IMR-90 (cell line): ENCODE measurements around the gene F5. TPM values are rescaled to one million over a fixed set of nuclear protein-coding genes. Genes with fewer than 3 reads are reported as not detected.

Experiments used
- ATAC-seq: fragments of 200-7000 bp; cut with Tn5 transposase; 2 replicates; pipeline ENCODE4 v1.9.1; 2020; ENCODE audit warnings: low read depth, mild to moderate bottlenecking, moderate library complexity
- BruUV-seq: library from RNA; stranded (reverse); fragments of 400-500 nt; replicated peaks from 2 replicates; lab custom pipeline; 2021; lab: Mats Ljungman, UMichigan
- CTCF ChIA-PET: fragments of 300-600 bp; formaldehyde crosslinking; extraction: SDS; loops from one replicate; lab custom pipeline; 2021; ENCODE audit warnings: antibody characterized with exemption; lab: Yijun Ruan, JAX
- POLR2A ChIA-PET: fragments of 300-600 bp; sonication (Branson Sonifier 250); formaldehyde crosslinking; loops from one replicate; lab custom pipeline; 2022; ENCODE audit warnings: antibody characterized with exemption; ENCODE audit not compliant: unreplicated experiment; lab: Charles Lee
- DNase-seq: peaks from one replicate; pipeline ENCODE4 v3.0.0; 2013
- H2AFZ ChIP-seq: replicated peaks from 2 replicates; pipeline ENCODE3; 2013; ENCODE audit warnings: low read length, mild to moderate bottlenecking; ENCODE audit not compliant: poor library complexity
- H2AK5ac ChIP-seq: 2 replicates; pipeline ENCODE4 v1.6.1; 2013; ENCODE audit warnings: low read depth, low read length, inconsistent platforms
- H2AK9ac ChIP-seq: replicated peaks from 2 replicates; pipeline ENCODE3; 2013; ENCODE audit warnings: mild to moderate bottlenecking, low read depth, low read length, moderate library complexity; ENCODE audit not compliant: poor library complexity
- H2BK120ac ChIP-seq: 2 replicates; pipeline ENCODE4 v1.6.1; 2013; ENCODE audit warnings: low read depth, low read length, inconsistent platforms
- H2BK15ac ChIP-seq: 3 replicates; pipeline ENCODE4 v1.6.1; 2013; ENCODE audit warnings: low read depth, low read length, inconsistent platforms
- H2BK20ac ChIP-seq: 2 replicates; pipeline ENCODE4 v1.6.1; 2013; ENCODE audit warnings: low read depth, mild to moderate bottlenecking, inconsistent platforms, low read length, moderate library complexity
- H2BK5ac ChIP-seq: 2 replicates; pipeline ENCODE4 v1.6.1; 2013; ENCODE audit warnings: mild to moderate bottlenecking, low read depth, low read length, inconsistent platforms; ENCODE audit not compliant: poor library complexity, severe bottlenecking
- H3K14ac ChIP-seq: replicated peaks from 2 replicates; pipeline ENCODE4 v1.6.1; 2013; ENCODE audit warnings: low read depth, low read length, inconsistent platforms
- H3K18ac ChIP-seq: 2 replicates; pipeline ENCODE4 v1.6.1; 2013; ENCODE audit warnings: low read depth, low read length, control low read depth
- H3K23ac ChIP-seq: 2 replicates; pipeline ENCODE4 v1.6.1; 2013; ENCODE audit warnings: low read depth, low read length, inconsistent platforms
- H3K27ac ChIP-seq: 2 replicates; pipeline ENCODE4 v1.5.1; 2013; ENCODE audit warnings: mild to moderate bottlenecking, control low read depth, low read length; ENCODE audit not compliant: insufficient read depth
- H3K27me3 ChIP-seq: 2 replicates; pipeline ENCODE4 v1.6.1; 2013; ENCODE audit warnings: low read length; ENCODE audit not compliant: control insufficient read depth, insufficient read depth
- H3K36me3 ChIP-seq: 2 replicates; pipeline ENCODE4 v1.6.1; 2013; ENCODE audit warnings: low read length, mixed read lengths; ENCODE audit not compliant: control insufficient read depth, insufficient read depth
- H3K4ac ChIP-seq: 2 replicates; pipeline ENCODE4 v1.6.1; 2013; ENCODE audit warnings: low read depth, low read length, inconsistent platforms
- H3K4me1 ChIP-seq: 2 replicates; pipeline ENCODE4 v1.6.1; 2013; ENCODE audit warnings: low read length, mixed read lengths; ENCODE audit not compliant: control insufficient read depth, insufficient read depth
- H3K4me2 ChIP-seq: 2 replicates; pipeline ENCODE4 v1.6.1; 2013; ENCODE audit warnings: low read depth, mild to moderate bottlenecking, control low read depth, low read length, moderate library complexity
- H3K4me3 ChIP-seq: 2 replicates; pipeline ENCODE4 v1.5.1; 2013; ENCODE audit warnings: low read depth, mild to moderate bottlenecking, control low read depth, low read length, moderate library complexity; ENCODE audit not compliant: insufficient read depth
- H3K56ac ChIP-seq: 2 replicates; pipeline ENCODE4 v1.6.1; 2013; ENCODE audit warnings: low read length, inconsistent platforms; ENCODE audit not compliant: insufficient read depth; ENCODE audit errors: extremely low read depth
- H3K79me1 ChIP-seq, 2 experiments: 2 replicates each; pipeline ENCODE4 v1.6.1; 2013; ENCODE audit warnings: low read length in 2 of 2, inconsistent platforms in 1 of 2, low read depth in 1 of 2
- H3K9ac ChIP-seq: 2 replicates; pipeline ENCODE4 v1.6.1; 2013; ENCODE audit warnings: low read depth, low read length, control low read depth
- H3K9me1 ChIP-seq: 2 replicates; pipeline ENCODE4 v1.6.1; 2013; ENCODE audit warnings: low read length, inconsistent platforms; ENCODE audit not compliant: insufficient read depth
- H3K9me3 ChIP-seq: 2 replicates; pipeline ENCODE4 v1.6.1; 2013; ENCODE audit warnings: low read length; ENCODE audit not compliant: control insufficient read depth, insufficient read depth
- H4K20me1 ChIP-seq: 2 replicates; pipeline ENCODE4 v1.6.1; 2013; ENCODE audit warnings: low read length, inconsistent platforms; ENCODE audit not compliant: insufficient read depth
- H4K5ac ChIP-seq: 2 replicates; pipeline ENCODE4 v1.6.1; 2013; ENCODE audit warnings: mild to moderate bottlenecking, low read depth, low read length, control low read depth
- H4K8ac ChIP-seq, 2 experiments: 2 replicates each; pipeline ENCODE4 v1.6.1; 2013; ENCODE audit warnings: low read depth in 2 of 2, low read length in 2 of 2, control low read depth in 1 of 2, inconsistent platforms in 1 of 2
- H4K91ac ChIP-seq: 2 replicates; pipeline ENCODE4 v1.6.1; 2013; ENCODE audit warnings: low read depth, low read length, inconsistent platforms; ENCODE audit not compliant: insufficient read depth
- BHLHE40 ChIP-seq: fragments of 150-350 bp; IDR thresholded peaks from 2 replicates; pipeline ENCODE4 v1.6.1; 2016; ENCODE audit warnings: mild to moderate bottlenecking, low read depth, low read length
- CEBPB ChIP-seq: IDR thresholded peaks from 2 replicates; pipeline ENCODE4 v1.6.1; 2012; ENCODE audit warnings: low read depth, low read length, improper control_type of control experiment
- CHD1 ChIP-seq: IDR thresholded peaks from 2 replicates; pipeline ENCODE4 v1.6.1; 2012; ENCODE audit warnings: low read depth, low read length, improper control_type of control experiment
- ELK1 ChIP-seq: fragments of 150-350 bp; IDR thresholded peaks from 2 replicates; pipeline ENCODE4 v1.6.1; 2016; ENCODE audit warnings: low read depth, mild to moderate bottlenecking, low read length, moderate library complexity, borderline replicate concordance
- FOS ChIP-seq: fragments of 150-350 bp; IDR thresholded peaks from 2 replicates; pipeline ENCODE4 v1.6.1; 2016; ENCODE audit warnings: low read depth, low read length
- MAFK ChIP-seq: IDR thresholded peaks from 2 replicates; pipeline ENCODE4 v1.6.1; 2012; ENCODE audit warnings: low read depth, low read length, improper control_type of control experiment
- MAZ ChIP-seq: IDR thresholded peaks from 2 replicates; pipeline ENCODE4 v1.6.1; 2012; ENCODE audit warnings: low read depth, mild to moderate bottlenecking, low read length, improper control_type of control experiment, moderate library complexity, borderline replicate concordance
- MXI1 ChIP-seq: IDR thresholded peaks from 2 replicates; pipeline ENCODE4 v1.6.1; 2012; ENCODE audit warnings: low read depth, mild to moderate bottlenecking, low read length, moderate library complexity, borderline replicate concordance
- NFE2L2 ChIP-seq: fragments of 150-350 bp; IDR thresholded peaks from 2 replicates; pipeline ENCODE4 v1.6.1; 2016; ENCODE audit warnings: low read depth, mild to moderate bottlenecking, low read length
- POLR2A ChIP-seq: IDR thresholded peaks from 2 replicates; pipeline ENCODE4 v1.6.1; 2012; ENCODE audit warnings: mild to moderate bottlenecking, low read depth, low read length
- RAD21 ChIP-seq: IDR thresholded peaks from 2 replicates; pipeline ENCODE4 v1.6.1; 2012; ENCODE audit warnings: low read length, improper control_type of control experiment
- RCOR1 ChIP-seq: IDR thresholded peaks from 2 replicates; pipeline ENCODE4 v1.6.1; 2012; ENCODE audit warnings: mild to moderate bottlenecking, low read length, improper control_type of control experiment; ENCODE audit not compliant: insufficient replicate concordance
- RFX5 ChIP-seq: IDR thresholded peaks from 2 replicates; pipeline ENCODE4 v1.8.0; 2012; ENCODE audit warnings: low read depth, mild to moderate bottlenecking, low read length, moderate library complexity
- SMC3 ChIP-seq: fragments of 150-350 bp; IDR thresholded peaks from 2 replicates; pipeline ENCODE4 v1.6.1; 2016; ENCODE audit warnings: low read depth, mild to moderate bottlenecking, antibody characterized with exemption, low read length, moderate library complexity
- USF2 ChIP-seq: fragments of 150-350 bp; IDR thresholded peaks from 2 replicates; pipeline ENCODE4 v1.6.1; 2017; ENCODE audit warnings: mild to moderate bottlenecking, antibody characterized with exemption, low read length, low read depth
- WGBS, 2 experiments: methylation state at CpG; one replicate each; pipeline versions ENCODE4 v1.1.5 to v1.1.7; 2013; ENCODE audit warnings: missing lambda C conversion rate in 2 of 2; ENCODE audit not compliant: insufficient read length in 1 of 2; ENCODE audit errors: extremely low coverage in 2 of 2; 5-methylcytosine and 5-hydroxymethylcytosine counted together
- dilution Hi-C: fragments of 300-500 bp; cut with HindIII; formaldehyde crosslinking; loops from one replicate; pipeline ENCODE4 v1.14.3; 2018; ENCODE audit warnings: low sequenced_read_pairs; ENCODE audit not compliant: unreplicated experiment
- in situ Hi-C: fragments of 300-500 bp; cut with MboI; formaldehyde crosslinking; loops from 3 replicates; pipeline ENCODE4 v1.14.3; 2019; ENCODE audit warnings: low sequenced_read_pairs, inconsistent platforms, mixed read lengths
- intact Hi-C: fragments of 100-400 bp; cut with micrococcal nuclease; formaldehyde crosslinking; loops from 2 replicates; pipeline ENCODE4 v1.10.0; 2022
- polyA plus RNA-seq, 3 experiments: library from polyadenylated mRNA; depleted of rRNA; stranded (reverse); fragments of >200 nt; gene quantifications; 2 replicates each; pipeline ENCODE4 v1.2.3, GENCODE V29; 2012; ENCODE audit warnings: low replicate concordance in 1 of 3
- total RNA-seq: library from RNA; depleted of rRNA; stranded (reverse); fragments of >200 nt; gene quantifications from 2 replicates; pipeline ENCODE4 v1.2.3, GENCODE V29; 2012
- TF ChIP-seq, protein P1 (sequence below): conservative IDR thresholded peaks from 2 replicates; pipeline ENCODE4 v1.5.1; 2012; ENCODE audit warnings: mild to moderate bottlenecking, low read depth, low read length, improper control_type of control experiment

The F5 gene
- total and polyA plus RNA-seq, 2 of the 4 experiments (the other 2 are of a cell fraction) = not detected

DNA sequence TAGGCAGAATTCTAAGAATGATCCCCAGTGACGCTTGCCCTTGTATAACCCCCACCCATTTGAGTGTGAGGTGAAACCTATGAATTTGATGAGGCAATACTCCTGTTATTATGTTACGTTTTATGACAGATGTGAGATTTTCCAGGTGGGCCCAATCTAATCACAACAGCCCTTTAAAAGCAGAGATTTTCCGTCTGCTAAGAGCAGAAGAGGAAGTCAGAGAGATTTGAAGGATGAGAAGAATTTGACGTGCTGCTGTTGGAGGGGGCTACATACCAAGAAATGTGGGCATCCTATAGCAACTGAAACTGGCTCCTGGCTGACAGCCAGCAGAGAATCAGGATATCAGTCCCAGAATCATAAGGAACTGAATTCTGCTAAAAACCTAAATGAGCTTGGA is 98.1 kb downstream of the F5 start:
- Histone ChIP-seq H3K23ac (no peak overlapping the region), H3K14ac (no peak overlapping the region), H4K5ac (no peak overlapping the region), H2BK120ac (no peak overlapping the region), H2BK20ac (no peak overlapping the region), H3K4ac (no peak overlapping the region), H2AK5ac (no peak overlapping the region), H4K91ac (no peak overlapping the region), H3K9me1 (0 out of 2 replicates have a peak, but pooled peaks cover 4% of the 10 kb centered on the region), H3K4me1 (peaks cover 5% of the 10 kb centered on the region), H3K79me1 (peaks cover 9 to 20% of the 10 kb centered on the region in 2 experiments; a peak in 3 of 4 replicates), H3K27me3 (no peaks in the 10 kb centered on the region), H3K4me2 (no peak overlapping the region), H3K18ac (no peak overlapping the region), H2AFZ (no peak overlapping the region), H4K20me1 (no peaks in the 10 kb centered on the region), H2BK5ac (no peak overlapping the region), H3K9ac (no peak overlapping the region), H3K27ac (no peak overlapping the region), H3K9me3 (no peaks in the 10 kb centered on the region), H3K36me3 (no peaks in the 10 kb centered on the region), H3K4me3 (no peak overlapping the region), H4K8ac (no peak overlapping the region), H2BK15ac (no peak overlapping the region), H3K56ac (no peak overlapping the region), H2AK9ac (no peak overlapping the region)
- in situ Hi-C loops = loop anchor here (10.0 kb wide), 1 partner anchor 373 kb away; no protein-coding TSS in a partner anchor
- dilution Hi-C loops = no loop called here
- POLR2A ChIA-PET = no interaction called here
- DNase-seq (no peak), ATAC-seq (no peak)
- TF ChIP-seq RCOR1 = no peak
- TF ChIP-seq MAZ = no peak
- no peak for TF ChIP-seq MXI1
- no peak for TF ChIP-seq RFX5
- no peak for TF ChIP-seq SMC3
- TF ChIP-seq RAD21 = no peak
- TF ChIP-seq MAFK = no peak
- TF ChIP-seq, protein P1, sequence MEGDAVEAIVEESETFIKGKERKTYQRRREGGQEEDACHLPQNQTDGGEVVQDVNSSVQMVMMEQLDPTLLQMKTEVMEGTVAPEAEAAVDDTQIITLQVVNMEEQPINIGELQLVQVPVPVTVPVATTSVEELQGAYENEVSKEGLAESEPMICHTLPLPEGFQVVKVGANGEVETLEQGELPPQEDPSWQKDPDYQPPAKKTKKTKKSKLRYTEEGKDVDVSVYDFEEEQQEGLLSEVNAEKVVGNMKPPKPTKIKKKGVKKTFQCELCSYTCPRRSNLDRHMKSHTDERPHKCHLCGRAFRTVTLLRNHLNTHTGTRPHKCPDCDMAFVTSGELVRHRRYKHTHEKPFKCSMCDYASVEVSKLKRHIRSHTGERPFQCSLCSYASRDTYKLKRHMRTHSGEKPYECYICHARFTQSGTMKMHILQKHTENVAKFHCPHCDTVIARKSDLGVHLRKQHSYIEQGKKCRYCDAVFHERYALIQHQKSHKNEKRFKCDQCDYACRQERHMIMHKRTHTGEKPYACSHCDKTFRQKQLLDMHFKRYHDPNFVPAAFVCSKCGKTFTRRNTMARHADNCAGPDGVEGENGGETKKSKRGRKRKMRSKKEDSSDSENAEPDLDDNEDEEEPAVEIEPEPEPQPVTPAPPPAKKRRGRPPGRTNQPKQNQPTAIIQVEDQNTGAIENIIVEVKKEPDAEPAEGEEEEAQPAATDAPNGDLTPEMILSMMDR = no peak
- TF ChIP-seq ELK1 = no peak
- no peak for TF ChIP-seq POLR2A
- no peak for TF ChIP-seq NFE2L2
- TF ChIP-seq CEBPB = no peak
- no peak for TF ChIP-seq FOS
- no peak for TF ChIP-seq CHD1
- TF ChIP-seq USF2 = no peak
- TF ChIP-seq BHLHE40 = no peak
- BruUV-seq = no TSS peak
- CTCF ChIA-PET = interaction anchor here (0.6 kb wide), 1 partner anchor 10 kb away, joined by 4 read pairs; no protein-coding TSS in a partner anchor
- intact Hi-C loops = loop anchor here (10.0 kb wide), 1 partner anchor 317 kb away; no protein-coding TSS in a partner anchor
- WGBS, 2 experiments = 33% methylated on average over 1 of the region's 4 CpGs; no CpG with 5 or more reads in 1 of the 2 experiments
